Fibroblast of skin of scalp (primary cell): Measurements from ENCODE around the gene PTPRU.

Source experiments
- DNase-seq: peaks from one replicate; pipeline ENCODE4 v3.0.0-alpha.2; 2013

The PTPRU gene

GRCh38 chr1:29368936-29369932, 132.9 kb downstream of the PTPRU start:
- DNase-seq, result no peak

DNA sequence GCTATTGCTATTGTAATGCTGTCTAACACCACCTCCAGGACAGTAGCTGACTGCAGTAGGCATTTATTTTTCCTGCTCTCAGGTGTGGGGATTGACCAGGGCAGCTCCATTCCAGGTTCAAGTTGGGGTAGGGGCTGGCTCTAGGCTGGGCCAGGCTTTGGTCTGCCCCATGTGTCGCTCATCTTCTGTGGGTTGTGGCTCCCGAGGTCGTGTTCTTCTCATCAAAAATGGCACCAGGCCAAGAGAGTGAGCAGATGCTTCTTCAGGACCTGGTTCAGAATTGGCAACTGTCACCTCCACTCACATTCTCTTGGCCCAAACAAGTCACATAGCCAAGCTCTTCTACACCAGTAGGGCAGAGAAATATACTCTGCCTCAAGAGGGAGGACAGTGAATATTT, 133.7 kb downstream of the PTPRU start:
- DNase-seq, result no peak

DNA sequence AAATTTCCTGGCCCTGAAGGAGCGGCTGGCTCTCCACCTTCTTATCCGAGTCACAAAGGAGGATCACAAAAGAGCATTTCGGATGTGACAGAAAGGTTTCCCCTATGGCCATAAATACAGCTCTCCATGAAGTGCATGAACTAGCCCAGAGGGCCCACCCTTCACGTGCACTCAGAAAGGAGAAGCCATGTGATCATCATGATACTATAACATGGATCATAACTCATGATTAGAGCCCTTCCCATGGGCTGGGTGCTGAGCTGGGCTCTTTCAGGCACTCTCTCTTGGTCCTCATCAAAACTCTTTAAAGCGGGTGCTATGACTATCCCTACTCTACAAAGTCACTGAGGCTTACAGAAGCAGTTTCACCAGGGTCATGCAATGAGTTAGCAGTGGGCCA, 135.0 kb downstream of the PTPRU start:
- no peak for DNase-seq

DNA sequence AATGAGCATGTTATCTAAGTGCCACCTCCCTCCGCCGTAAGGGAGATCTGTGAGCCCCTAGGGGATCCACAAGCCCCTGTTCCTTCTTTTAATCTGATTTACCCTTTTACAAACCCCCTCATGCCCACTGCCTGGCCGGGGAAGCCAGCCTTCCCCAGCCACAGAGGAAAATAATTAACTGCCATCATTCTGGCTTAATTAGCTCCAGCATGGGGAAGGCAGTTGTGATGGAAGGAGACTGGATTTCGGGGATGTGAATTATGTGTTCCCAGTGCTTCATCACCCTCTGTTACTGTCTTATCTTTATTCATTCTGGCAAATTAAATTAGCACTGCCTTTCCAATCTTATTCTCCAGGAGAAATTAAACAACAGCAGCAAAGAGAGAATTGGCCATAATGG, 135.8 kb downstream of the PTPRU start:
- no peak for DNase-seq
